Embryonic facial prominence (tissue), 1 donor: ENCODE data around the gene EPS8L3.

Experiments
- DNase-seq: peaks from one replicate; pipeline ENCODE4 v3.0.0-alpha.2; 2016; ENCODE audit errors: extremely low spot score

EPS8L3 gene

GRCh38 chr1:109793486-109794318 is 30.0 kb upstream of the EPS8L3 start:
- no peak for DNase-seq

DNA sequence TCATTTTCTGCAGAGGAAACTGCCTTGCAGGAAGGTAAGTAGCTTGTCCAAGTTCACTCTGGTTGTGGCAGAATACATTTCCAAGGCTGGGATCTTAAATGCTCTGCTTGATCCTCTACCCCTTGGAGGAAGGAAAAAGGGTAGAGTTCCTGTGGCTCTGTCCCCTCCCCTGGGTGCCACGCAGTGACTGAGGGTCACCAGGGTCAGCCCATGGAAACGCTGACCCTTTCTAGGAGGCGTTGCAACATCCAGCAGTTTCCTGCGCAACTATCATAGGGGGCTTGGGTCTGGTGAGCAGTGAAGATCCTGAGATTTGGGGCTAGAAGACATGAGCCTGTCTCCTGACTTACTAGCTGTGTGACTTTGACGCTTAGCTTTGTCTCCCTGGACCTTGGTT is 29.4 kb upstream of the EPS8L3 start:
- DNase-seq, result no peak

- peak; percentile 10 for DNase-seq
These were observed 28.5 kb upstream of the EPS8L3 start for GRCh38 chr1:109792056-109792831.

DNA sequence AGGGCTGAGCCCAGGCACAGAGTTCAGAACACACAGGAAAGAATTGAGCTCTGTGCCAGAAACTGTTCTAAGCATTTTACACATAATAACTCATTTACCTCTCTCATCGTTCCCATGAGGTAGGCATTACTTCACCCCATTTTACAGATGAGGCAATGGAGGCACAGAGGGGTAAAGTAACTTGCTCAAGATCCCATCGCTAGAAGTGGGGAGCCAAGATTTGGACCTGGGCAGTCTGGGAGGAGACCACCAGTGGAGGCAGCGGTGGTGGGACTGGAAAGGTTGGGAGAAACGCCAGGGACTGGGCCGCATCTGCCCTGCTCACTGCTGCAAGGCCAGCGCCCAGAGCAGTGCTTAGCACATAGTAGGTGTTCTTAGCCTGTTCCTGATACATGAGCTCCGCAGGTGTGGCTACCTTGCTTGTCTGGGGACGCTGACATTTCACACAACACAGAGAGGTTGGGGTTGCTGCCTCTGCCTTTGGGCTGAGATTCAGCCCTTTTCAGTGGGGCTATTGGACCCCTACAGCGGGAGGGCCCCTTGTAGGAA is 27.8 kb upstream of the EPS8L3 start:
- DNase-seq, result no peak

DNA sequence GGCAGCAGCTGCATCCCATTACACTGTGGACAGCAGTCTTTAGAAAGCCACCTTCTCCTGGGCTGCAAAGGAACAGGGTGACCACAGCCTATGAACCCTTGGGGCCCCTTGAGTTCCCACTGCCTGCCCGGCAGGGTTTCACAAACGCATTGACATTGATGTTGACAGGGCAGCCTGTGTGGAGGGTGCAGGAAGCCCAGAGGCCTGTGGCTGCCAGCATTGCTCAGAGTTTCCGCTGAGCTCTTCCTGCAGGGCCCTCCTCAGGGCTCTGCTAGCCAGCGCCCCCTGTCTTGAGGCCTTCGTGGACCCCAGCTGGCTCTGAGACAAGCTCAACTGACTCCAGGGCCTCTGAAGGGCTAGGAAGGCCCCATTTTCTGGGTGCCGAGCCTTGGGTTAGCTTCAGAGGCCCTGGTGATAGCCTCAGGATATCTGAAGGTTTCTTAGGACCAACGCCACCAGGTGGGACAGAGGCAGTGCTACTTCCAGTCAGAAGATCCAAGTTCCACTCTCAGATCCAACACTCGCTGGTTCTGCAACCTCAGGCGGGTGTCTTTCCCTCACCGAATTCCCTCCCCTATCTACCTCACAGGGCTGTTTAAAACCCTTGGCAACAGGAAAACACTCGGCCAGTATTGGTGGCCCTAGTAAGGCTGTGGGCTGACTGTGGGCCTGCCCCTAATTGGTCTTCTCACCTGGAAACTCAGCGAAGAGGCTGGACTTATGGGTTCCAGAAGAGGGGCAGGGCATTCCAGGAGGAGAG is 27.2 kb upstream of the EPS8L3 start:
- no peak for DNase-seq

DNA sequence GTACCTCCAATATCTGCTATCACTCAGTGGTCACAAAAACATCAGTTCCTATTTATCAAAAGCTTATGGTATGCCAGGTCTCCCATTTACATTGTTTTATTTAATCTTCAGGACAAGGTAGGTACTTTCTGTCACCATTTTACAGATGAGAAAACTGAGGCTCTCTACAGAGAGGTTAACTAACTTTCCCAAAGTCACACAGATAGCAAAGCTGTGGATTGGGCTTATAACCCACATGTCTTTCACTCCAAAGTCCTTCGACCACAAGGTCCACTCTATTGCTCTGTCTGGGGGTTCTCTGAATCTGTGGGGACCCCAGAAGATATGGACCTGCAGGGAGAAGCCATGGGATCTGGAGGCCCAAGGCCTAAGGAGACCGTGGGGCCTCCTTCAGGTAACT is 26.6 kb upstream of the EPS8L3 start:
- no peak for DNase-seq

DNA sequence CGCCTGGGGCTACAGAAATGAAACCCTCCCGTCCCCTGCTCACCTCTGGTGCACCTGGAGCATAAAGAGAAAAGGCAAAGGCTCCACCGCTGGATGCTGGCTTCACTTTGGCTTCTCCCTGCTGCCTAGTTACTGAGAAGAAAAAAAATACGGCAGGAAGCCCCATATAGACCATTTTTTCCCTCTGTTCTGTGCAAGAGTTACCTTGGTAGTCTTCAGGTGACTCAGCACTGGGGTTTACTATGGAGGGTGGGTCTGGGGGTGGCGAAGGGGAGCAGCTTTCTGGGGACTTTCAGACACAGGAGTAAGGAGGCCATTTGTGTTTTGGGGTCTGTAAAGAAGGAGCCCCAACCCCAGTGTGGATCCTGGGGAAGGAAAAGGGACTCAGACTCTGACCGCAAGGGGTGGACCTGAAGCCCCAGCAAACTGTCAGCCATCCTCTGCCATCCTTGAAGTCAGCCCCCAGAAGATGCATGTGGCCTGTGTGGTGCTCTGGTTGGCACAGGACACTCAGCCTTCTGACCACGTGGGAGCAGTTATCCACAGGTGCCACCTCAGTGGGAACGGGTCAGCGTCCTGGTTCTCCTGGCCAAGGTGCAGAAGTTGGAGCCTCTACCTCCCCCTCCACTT is 25.9 kb upstream of the EPS8L3 start:
- DNase-seq, result no peak

GRCh38 chr1:109788695-109789521 is 25.2 kb upstream of the EPS8L3 start:
- DNase-seq, result no peak

DNA sequence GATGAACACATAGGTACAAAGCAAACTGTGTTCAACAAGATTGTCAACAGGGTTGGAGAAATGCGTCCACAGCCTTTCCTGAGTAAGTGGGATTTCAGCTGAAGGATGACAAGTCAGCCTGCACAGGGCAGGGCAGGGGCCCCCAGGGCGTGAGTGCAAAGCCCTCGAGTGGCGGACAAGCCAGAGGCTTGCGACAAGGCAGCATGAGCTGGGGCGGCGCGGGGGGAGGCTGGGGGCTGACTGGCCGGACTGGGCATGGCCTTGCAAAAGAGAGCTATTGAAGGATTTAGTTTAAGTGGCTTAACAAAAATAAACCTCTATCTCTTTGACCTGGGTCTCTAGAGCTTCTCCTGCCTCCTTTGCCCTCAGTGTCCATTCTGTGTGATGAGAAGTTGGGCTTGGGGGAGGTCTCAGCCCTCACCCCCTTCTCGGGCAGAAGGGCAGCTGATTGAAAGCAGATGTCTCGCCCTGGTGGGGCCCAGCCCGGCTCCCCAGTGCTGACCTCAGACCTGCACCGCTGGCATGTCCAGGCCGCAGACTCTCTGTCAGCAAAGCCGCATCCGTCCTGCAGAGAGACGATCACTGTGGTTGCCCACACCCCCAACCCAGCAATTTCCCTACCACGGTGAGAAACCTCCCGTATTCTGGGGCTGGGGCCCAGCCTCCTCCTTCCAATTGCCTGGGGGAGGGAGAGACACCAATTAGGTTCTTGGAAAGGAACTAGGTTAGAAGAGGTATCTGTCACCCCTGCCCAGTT is 24.3 kb upstream of the EPS8L3 start:
- DNase-seq, result no peak

DNA sequence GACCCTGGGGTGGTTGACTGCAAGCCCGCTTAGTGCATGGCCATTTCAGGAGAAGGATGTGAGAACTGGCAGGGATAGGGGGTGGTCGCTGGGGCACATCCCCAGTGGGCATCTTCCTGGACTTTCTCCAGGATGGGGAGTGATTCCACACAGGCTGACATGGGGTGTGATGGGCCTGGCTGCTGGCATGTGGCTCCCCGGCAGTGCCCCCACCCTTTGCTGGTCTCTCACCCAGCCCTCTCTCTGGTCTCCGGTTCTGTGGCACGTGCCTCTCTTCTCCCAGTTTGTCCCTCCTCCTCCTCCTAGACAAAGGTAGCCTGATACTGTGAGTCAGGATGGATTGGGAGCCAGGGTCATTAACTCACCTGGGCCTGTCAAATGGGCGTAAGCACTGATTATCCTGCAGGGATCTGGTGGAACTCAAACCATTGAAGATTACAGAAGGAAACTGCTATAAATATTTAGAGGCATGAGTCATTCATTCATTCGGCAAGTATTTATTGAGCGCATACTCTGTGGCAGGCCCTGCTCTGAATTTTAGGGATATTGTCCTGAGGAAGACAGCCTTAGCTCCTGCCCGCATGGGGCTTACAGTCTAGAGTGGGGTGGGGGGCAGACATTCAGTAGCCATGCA is 23.6 kb upstream of the EPS8L3 start:
- DNase-seq, result no peak

- DNase-seq, result no peak
These were observed 22.9 kb upstream of the EPS8L3 start for GRCh38 chr1:109786531-109787021.

DNA sequence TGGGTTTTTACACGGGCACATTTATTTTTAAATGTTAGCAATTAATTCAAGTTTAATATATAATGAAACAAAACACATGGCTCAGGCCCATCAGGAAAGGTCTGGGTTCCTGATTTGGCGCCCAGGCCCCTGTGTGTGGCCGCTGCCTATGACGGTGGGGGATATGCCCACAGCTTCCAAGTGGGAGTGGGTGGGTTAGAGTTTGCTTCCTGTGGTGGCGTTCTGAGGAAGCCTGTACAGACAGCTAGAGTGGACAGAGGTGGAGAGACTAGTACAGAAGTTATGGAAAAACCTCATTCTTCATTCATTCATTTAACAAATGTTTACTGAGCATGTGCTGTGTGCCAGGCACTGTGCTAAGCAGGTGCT is 22.4 kb upstream of the EPS8L3 start:
- DNase-seq, result no peak

DNA sequence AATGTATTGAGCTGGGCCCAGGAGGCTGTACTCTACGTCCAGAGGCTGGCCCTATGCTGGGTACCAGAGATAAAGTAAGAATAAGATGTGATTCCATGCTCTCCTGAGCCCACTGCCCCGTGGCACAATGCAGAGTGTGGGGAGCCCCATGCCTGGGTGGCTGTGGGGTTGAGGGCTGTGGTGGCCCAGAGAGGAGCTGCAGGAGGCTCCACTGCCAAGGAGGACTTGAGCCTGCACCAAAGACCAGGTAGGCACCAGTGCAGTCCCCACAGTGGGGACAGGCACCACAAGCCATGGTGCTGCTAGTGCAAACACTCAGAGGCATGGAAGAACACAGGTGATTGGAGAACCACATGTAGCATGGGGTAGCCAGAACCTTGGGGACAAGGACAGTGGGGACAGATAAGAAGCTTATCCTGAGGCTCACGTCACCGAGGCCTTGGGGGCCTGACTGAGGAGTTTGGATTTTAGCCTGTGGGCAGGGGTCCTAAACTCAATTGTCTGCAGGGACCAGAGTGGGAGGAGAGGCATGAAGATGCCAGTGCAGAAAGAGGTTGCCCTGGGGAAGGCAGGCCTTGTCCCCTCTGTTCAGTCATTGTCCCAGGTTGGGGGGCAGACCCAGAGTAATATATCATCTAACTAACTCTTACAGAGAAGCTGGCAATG is 21.9 kb upstream of the EPS8L3 start:
- DNase-seq, result no peak

DNA sequence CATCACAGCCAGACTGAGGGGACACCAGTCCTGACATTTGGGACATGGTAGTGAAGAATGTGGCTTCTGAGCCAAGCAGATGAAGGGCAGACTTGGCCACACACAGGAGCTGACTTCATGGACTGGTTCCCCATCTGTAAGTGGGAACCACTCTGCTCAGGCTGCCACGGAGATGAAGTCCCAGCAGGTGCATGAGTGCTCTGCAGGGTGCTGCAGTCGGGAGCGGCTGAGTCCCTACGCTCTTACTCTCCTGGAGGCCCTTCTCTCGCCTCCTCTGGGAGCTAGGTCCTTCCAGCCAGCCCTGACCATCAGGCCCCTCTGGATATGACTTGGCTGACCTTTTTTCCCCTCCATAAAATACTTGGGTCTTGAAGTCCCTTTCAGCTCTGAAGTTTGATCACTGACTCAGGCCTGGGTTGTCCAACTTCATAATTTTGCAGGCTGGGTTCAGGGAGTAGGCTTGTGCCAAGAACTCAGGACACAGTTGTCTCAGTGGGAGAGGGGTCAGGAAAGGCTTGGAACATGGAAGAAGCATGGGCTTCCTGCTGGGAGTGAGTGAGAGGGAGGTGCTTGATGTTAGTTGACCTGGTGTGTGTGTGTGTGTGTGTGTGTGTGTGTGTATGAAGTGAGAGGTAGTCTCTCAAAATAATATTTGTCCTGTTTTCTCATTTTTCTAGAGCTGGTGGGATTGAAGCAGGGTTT is 21.0 kb upstream of the EPS8L3 start:
- no peak for DNase-seq

DNA sequence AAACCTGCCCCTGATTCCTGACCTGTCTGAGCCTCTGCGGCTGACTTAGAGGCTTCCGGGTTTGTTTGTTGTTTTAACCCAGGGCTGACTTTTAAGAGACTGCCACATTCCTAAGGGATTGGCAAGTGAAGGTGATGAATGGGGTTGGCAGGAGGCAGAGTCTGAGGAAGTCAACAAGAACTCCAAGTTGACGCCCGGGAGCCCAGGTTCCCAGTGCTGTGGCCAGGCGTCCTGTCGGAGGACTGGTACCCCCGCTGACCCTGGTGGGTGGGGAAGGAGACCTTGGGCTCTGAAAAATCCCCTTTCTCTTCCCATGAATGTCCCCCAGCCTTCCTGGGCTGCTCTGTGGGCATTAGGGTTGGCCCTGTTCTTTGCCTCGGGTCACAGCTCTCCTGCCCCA is 19.7 kb upstream of the EPS8L3 start:
- DNase-seq, result no peak

DNA sequence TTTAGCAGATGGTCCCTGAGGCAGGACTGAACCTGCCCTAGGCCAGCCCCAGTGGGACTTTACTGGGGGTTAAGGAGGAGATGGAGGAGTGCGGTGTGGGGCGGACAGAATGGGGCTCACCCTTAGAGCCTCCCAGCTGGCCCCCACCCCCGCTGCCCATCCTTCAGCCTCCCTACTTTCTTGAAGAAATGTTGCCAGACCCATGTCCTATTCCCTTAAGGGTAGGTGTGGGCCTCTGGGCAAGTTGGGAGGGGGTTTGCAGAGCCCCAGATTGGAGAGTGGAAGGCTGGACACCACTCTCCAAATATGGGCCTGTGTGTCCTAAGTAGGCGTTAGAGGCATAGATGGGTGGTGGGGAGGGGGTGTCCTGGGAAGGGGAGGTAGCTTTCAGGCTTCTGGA is 19.2 kb upstream of the EPS8L3 start:
- DNase-seq, result no peak

GRCh38 chr1:109782514-109782913 is 18.8 kb upstream of the EPS8L3 start:
- no peak for DNase-seq

- no peak for DNase-seq
These were observed 18.1 kb upstream of the EPS8L3 start for GRCh38 chr1:109781806-109782205.
